ENCODE measurements around the gene CHCHD4. TPM values are rescaled to one million over a fixed set of nuclear protein-coding genes. Genes with fewer than 3 reads are reported as not detected.
A peak's percentile ranks its signal among the peaks of the same experiment; 100 is the strongest.

Gene CHCHD4
- total and polyA plus RNA-seq, 2 of the 13 experiments (the other 11 are each of a cell fraction or from before 2014, with no cell fraction given), result 15.8 to 24.1 TPM

DNA sequence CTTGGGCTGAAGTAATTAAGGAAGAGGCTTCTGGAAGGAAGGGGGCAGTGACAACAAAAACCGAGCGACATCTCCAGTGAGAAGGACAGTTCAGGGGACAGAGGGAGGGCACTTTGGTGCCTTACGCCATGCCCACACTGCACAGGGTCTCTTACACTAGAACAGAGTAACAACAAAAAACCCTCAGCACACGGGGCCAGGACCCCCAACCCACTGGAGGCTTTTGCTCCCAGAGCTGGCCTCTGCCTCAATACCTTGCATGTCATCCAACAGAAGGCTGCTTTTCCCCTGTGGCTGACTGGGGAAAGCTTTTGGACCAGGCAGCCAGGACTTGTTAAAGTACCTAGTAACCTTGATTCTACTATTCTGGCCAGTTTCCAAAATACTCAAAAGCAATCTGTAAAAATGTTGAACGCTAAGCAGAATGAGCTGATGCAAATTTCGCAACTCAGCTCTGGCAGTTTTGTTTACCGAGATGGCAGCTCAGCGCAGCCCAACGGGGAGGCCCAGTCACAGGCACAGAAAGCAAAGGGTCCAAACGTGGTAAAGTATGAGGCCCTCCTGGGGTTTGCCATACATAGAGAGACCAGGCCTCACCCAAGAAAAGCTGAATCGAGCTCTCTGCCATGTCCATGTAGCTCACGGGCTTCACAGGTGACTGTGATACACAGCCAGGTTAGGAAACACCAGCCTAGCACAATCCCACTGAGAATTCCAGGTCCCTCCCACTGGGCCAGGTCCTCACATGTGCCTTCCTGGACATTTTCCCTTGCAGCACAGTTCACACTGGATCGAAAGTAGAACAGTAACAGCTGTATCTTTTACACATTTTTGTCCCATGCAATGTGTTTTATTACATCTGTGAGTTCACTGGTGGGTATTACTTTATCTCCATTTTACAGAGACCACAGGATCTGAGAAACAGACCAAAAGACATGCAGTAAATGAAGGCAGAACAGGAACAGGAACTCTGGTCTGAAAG lies 6.0 kb downstream of the CHCHD4 start (continued):
- TF ChIP-seq, protein P1, sequence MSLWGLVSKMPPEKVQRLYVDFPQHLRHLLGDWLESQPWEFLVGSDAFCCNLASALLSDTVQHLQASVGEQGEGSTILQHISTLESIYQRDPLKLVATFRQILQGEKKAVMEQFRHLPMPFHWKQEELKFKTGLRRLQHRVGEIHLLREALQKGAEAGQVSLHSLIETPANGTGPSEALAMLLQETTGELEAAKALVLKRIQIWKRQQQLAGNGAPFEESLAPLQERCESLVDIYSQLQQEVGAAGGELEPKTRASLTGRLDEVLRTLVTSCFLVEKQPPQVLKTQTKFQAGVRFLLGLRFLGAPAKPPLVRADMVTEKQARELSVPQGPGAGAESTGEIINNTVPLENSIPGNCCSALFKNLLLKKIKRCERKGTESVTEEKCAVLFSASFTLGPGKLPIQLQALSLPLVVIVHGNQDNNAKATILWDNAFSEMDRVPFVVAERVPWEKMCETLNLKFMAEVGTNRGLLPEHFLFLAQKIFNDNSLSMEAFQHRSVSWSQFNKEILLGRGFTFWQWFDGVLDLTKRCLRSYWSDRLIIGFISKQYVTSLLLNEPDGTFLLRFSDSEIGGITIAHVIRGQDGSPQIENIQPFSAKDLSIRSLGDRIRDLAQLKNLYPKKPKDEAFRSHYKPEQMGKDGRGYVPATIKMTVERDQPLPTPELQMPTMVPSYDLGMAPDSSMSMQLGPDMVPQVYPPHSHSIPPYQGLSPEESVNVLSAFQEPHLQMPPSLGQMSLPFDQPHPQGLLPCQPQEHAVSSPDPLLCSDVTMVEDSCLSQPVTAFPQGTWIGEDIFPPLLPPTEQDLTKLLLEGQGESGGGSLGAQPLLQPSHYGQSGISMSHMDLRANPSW (CRISPR knock-in tag; IDR thresholded peaks at IDR 0.05; ENCODE audit: borderline replicate concordance), result no peak
- TF ChIP-seq, protein P2, sequence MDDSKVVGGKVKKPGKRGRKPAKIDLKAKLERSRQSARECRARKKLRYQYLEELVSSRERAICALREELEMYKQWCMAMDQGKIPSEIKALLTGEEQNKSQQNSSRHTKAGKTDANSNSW (CRISPR knock-in tag; IDR thresholded peaks at IDR 0.05; ENCODE audit: borderline replicate concordance), result no peak
- peak; percentile 61 for TF ChIP-seq ASH2L (IDR thresholded peaks at IDR 0.05; ENCODE audit: insufficient read length, low read depth, low read length)
- no peak for TF ChIP-seq NFYB (CRISPR knock-in tag; IDR thresholded peaks at IDR 0.05)
- TF ChIP-seq MTA3 (CRISPR knock-in tag; IDR thresholded peaks at IDR 0.05), result no peak
- no peak for TF ChIP-seq MAFG (CRISPR knock-in tag; IDR thresholded peaks at IDR 0.05)
- no peak for TF ChIP-seq ZNF572 (CRISPR knock-in tag; IDR thresholded peaks at IDR 0.05)
- TF ChIP-seq ATF1 (CRISPR knock-in tag; IDR thresholded peaks at IDR 0.05), result no peak
- TF ChIP-seq, protein P3, sequence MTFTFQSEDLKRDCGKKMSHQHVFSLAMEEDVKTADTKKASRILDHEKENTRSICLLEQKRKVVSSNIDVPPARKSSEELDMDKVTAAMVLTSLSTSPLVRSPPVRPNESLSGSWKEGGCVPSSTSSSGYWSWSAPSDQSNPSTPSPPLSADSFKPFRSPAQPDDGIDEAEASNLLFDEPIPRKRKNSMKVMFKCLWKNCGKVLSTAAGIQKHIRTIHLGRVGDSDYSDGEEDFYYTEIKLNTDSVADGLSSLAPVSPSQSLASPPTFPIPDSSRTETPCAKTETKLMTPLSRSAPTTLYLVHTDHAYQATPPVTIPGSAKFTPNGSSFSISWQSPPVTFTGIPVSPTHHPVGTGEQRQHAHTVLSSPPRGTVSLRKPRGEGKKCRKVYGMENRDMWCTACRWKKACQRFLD (CRISPR knock-in tag; IDR thresholded peaks at IDR 0.05; ENCODE audit: borderline replicate concordance), result no peak
- TF ChIP-seq, protein P4, sequence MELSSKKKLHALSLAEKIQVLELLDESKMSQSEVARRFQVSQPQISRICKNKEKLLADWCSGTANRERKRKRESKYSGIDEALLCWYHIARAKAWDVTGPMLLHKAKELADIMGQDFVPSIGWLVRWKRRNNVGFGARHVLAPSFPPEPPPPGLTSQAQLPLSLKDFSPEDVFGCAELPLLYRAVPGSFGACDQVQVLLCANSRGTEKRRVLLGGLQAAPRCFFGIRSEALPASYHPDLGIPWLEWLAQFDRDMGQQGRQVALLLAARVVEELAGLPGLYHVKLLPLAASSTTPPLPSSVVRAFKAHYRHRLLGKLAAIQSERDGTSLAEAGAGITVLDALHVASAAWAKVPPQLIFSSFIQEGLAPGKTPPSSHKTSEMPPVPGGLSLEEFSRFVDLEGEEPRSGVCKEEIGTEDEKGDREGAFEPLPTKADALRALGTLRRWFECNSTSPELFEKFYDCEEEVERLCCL (CRISPR knock-in tag; IDR thresholded peaks at IDR 0.05; ENCODE audit: borderline replicate concordance), result no peak
- peak; percentile 58; the same call in 1 of the 2 replicates for TF ChIP-seq ZNF670 (CRISPR knock-in tag; IDR thresholded peaks at IDR 0.05; ENCODE audit: borderline replicate concordance)
- TF ChIP-seq, protein P5, sequence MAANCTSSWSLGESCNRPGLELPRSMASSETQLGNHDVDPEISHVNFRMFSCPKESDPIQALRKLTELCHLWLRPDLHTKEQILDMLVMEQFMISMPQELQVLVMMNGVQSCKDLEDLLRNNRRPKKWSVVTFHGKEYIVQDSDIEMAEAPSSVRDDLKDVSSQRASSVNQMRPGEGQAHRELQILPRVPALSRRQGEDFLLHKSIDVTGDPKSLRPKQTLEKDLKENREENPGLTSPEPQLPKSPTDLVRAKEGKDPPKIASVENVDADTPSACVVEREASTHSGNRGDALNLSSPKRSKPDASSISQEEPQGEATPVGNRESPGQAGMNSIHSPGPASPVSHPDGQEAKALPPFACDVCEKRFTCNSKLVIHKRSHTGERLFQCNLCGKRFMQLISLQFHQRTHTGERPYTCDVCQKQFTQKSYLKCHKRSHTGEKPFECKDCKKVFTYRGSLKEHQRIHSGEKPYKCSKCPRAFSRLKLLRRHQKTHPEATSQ (CRISPR knock-in tag; IDR thresholded peaks at IDR 0.05; ENCODE audit: borderline replicate concordance), result no peak
- TF ChIP-seq RFX3 (CRISPR knock-in tag; IDR thresholded peaks at IDR 0.05), result peak; percentile 19; the same call in 1 of the 2 replicates
- TF ChIP-seq ZNF253 (CRISPR knock-in tag; IDR thresholded peaks at IDR 0.05; ENCODE audit: borderline replicate concordance), result no peak
- TF ChIP-seq, protein P6, sequence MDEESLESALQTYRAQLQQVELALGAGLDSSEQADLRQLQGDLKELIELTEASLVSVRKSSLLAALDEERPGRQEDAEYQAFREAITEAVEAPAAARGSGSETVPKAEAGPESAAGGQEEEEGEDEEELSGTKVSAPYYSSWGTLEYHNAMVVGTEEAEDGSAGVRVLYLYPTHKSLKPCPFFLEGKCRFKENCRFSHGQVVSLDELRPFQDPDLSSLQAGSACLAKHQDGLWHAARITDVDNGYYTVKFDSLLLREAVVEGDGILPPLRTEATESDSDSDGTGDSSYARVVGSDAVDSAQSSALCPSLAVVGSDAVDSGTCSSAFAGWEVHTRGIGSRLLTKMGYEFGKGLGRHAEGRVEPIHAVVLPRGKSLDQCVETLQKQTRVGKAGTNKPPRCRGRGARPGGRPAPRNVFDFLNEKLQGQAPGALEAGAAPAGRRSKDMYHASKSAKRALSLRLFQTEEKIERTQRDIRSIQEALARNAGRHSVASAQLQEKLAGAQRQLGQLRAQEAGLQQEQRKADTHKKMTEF (CRISPR knock-in tag; IDR thresholded peaks at IDR 0.05), result peak; percentile 72
- TF ChIP-seq SKI (IDR thresholded peaks at IDR 0.05; ENCODE audit: partially characterized antibody), result peak; percentile 24
- 0 out of 2 replicates have a peak, but pooled peaks have one; percentile 37 for TF ChIP-seq KDM2A (CRISPR knock-in tag; IDR thresholded peaks at IDR 0.05; ENCODE audit: borderline replicate concordance, low read depth)
- peak; percentile 74; the same call in 1 of the 2 replicates for TF ChIP-seq ZBTB20 (CRISPR knock-in tag; IDR thresholded peaks at IDR 0.05; ENCODE audit: borderline replicate concordance, low read depth)
- TF ChIP-seq ZNF547 (CRISPR knock-in tag; IDR thresholded peaks at IDR 0.05), result no peak
